H1 (cell line): Measurements from ENCODE around the gene ANKRD31. TPM values are rescaled to one million over a fixed set of nuclear protein-coding genes. Genes with fewer than 3 reads are reported as not detected.

Source experiments
- CTCF ChIA-PET: fragments of 300-600 bp; sonication (Branson Sonifier 250); formaldehyde crosslinking; loops from one replicate; lab custom pipeline; 2021; ENCODE audit not compliant: partially characterized antibody; lab: Charles Lee
- POLR2A ChIA-PET: fragments of 300-600 bp; sonication (Branson Sonifier 250); formaldehyde crosslinking; loops from one replicate; lab custom pipeline; 2021; ENCODE audit warnings: inconsistent platforms; ENCODE audit not compliant: partially characterized antibody; lab: Charles Lee
- DNase-seq, 2 experiments: peaks; one replicate each; pipeline versions ENCODE4 v3.0.0 to v3.0.0-alpha.2; 2010 to 2022; ENCODE audit warnings: low spot score in 2 of 2, low read depth in 1 of 2, mixed read lengths in 1 of 2
- FAIRE-seq: peaks from 2 replicates; lab custom pipeline; 2011; peaks lifted over from hg19 to GRCh38; lab: Jason Lieb, UNC
- H2AFZ ChIP-seq: 2 replicates; pipeline ENCODE4 v1.8.1; 2012; ENCODE audit warnings: low read length, inconsistent platforms
- H2AK5ac ChIP-seq: 2 replicates; pipeline ENCODE4 v1.6.1; 2013; ENCODE audit warnings: low read depth, low read length
- H2BK120ac ChIP-seq: replicated peaks from 2 replicates; pipeline ENCODE3; 2013; ENCODE audit warnings: low read depth, low read length, inconsistent platforms
- H2BK12ac ChIP-seq: 2 replicates; pipeline ENCODE4 v1.6.1; 2013; ENCODE audit warnings: low read depth, low read length
- H2BK15ac ChIP-seq: 2 replicates; pipeline ENCODE4 v1.6.1; 2013; ENCODE audit warnings: low read length
- H2BK20ac ChIP-seq: 2 replicates; pipeline ENCODE4 v1.6.1; 2013; ENCODE audit warnings: low read length
- H2BK5ac ChIP-seq: 2 replicates; pipeline ENCODE4 v1.6.1; 2013; ENCODE audit warnings: low read depth, low read length
- H3K14ac ChIP-seq: 2 replicates; pipeline ENCODE4 v1.6.1; 2013; ENCODE audit warnings: inconsistent platforms; ENCODE audit not compliant: insufficient read length
- H3K18ac ChIP-seq: 2 replicates; pipeline ENCODE4 v1.6.1; 2013; ENCODE audit warnings: low read length; ENCODE audit errors: extremely low read depth
- H3K23ac ChIP-seq: 2 replicates; pipeline ENCODE4 v1.6.1; 2013; ENCODE audit warnings: inconsistent platforms; ENCODE audit not compliant: insufficient read length
- H3K23me2 ChIP-seq: 2 replicates; pipeline ENCODE4 v1.6.1; 2013; ENCODE audit warnings: low read depth, low read length
- H3K27ac ChIP-seq: 2 replicates; pipeline ENCODE4 v1.6.1; 2011; ENCODE audit warnings: low read depth, low read length, inconsistent platforms
- H3K27me3 ChIP-seq, 4 experiments: replicated peaks in 1 of 4; 1 replicate in 1 of 4; 2 replicates in 3 of 4; pipeline versions ENCODE4 v1.6.1 to v1.8.1; 2011 to 2013; ENCODE audit warnings: low read length in 3 of 4, mild to moderate bottlenecking in 3 of 4, inconsistent platforms in 2 of 4, mixed read lengths in 2 of 4, moderate library complexity in 1 of 4; ENCODE audit not compliant: control insufficient read depth in 3 of 4, insufficient read depth in 3 of 4; ENCODE audit errors: extremely low read depth in 1 of 4
- H3K36me3 ChIP-seq, 4 experiments: 2 replicates each; pipeline versions ENCODE4 v1.6.1 to v1.8.1; 2011 to 2013; ENCODE audit warnings: mild to moderate bottlenecking in 4 of 4, low read length in 3 of 4, moderate library complexity in 2 of 4, control low read depth in 1 of 4, inconsistent platforms in 1 of 4; ENCODE audit not compliant: insufficient read depth in 4 of 4, control insufficient read depth in 2 of 4
- H3K4ac ChIP-seq: replicated peaks from 2 replicates; pipeline ENCODE3; 2013; ENCODE audit warnings: low read length, low read depth, mixed read lengths, inconsistent platforms; ENCODE audit not compliant: insufficient read length
- H3K4me1 ChIP-seq, 4 experiments: replicated peaks in 1 of 4; 1 replicate in 1 of 4; 2 replicates in 3 of 4; pipeline versions ENCODE4 v1.6.1 to v1.8.1; 2011 to 2013; ENCODE audit warnings: low read length in 3 of 4, inconsistent platforms in 2 of 4, mixed read lengths in 1 of 4; ENCODE audit not compliant: insufficient read depth in 4 of 4, control insufficient read depth in 3 of 4
- H3K4me2 ChIP-seq, 2 experiments: 2 replicates each; pipeline versions ENCODE4 v1.6.1 to v1.8.1; 2011 to 2013; ENCODE audit warnings: low read depth in 2 of 2, low read length in 2 of 2, control low read depth in 1 of 2, inconsistent platforms in 1 of 2, mild to moderate bottlenecking in 1 of 2; ENCODE audit not compliant: insufficient read depth in 1 of 2
- H3K4me3 ChIP-seq, 4 experiments: fragments of 200-600, 300-600 bp in 1 of 4; sonication (generic), shearing (Covaris generic), sonication (Bioruptor Twin) in 1 of 4; 2 replicates each; pipeline versions ENCODE4 v1.5.1 to v1.8.1; 2011 to 2016; ENCODE audit warnings: low read length in 4 of 4, low read depth in 3 of 4, control low read depth in 2 of 4, inconsistent platforms in 2 of 4, mild to moderate bottlenecking in 2 of 4, mixed read lengths in 1 of 4, moderate library complexity in 1 of 4; ENCODE audit not compliant: insufficient read depth in 2 of 4; ENCODE audit errors: extremely low read depth in 1 of 4
- H3K56ac ChIP-seq: replicated peaks from 2 replicates; pipeline ENCODE3; 2013; ENCODE audit warnings: low read depth, mild to moderate bottlenecking, mixed read lengths, low read length, inconsistent platforms; ENCODE audit not compliant: insufficient read length
- H3K79me1 ChIP-seq: 2 replicates; pipeline ENCODE4 v1.6.1; 2013; ENCODE audit warnings: low read depth, low read length, control low read depth
- H3K79me2 ChIP-seq, 2 experiments: 2 replicates each; pipeline versions ENCODE4 v1.6.1 to v1.8.1; 2012 to 2013; ENCODE audit warnings: low read length in 2 of 2, mild to moderate bottlenecking in 2 of 2, inconsistent platforms in 1 of 2; ENCODE audit not compliant: insufficient read depth in 2 of 2, control insufficient read depth in 1 of 2
- H3K9ac ChIP-seq, 4 experiments: replicated peaks in 1 of 4; 1 replicate in 1 of 4; 2 replicates in 3 of 4; pipeline versions ENCODE4 v1.6.1 to v1.8.1; 2011 to 2013; ENCODE audit warnings: low read depth in 3 of 4, low read length in 3 of 4, control low read depth in 2 of 4, mild to moderate bottlenecking in 2 of 4, moderate library complexity in 2 of 4, inconsistent platforms in 1 of 4; ENCODE audit errors: extremely low read depth in 1 of 4
- H3K9me3 ChIP-seq, 2 experiments: 2 replicates each; pipeline versions ENCODE4 v1.6.1 to v1.8.1; 2012 to 2013; ENCODE audit warnings: mild to moderate bottlenecking in 2 of 2, moderate library complexity in 2 of 2, control low read depth in 1 of 2, inconsistent platforms in 1 of 2, low read depth in 1 of 2, low read length in 1 of 2, mixed read lengths in 1 of 2; ENCODE audit not compliant: insufficient read depth in 2 of 2
- H4K20me1 ChIP-seq, 2 experiments: replicated peaks in 1 of 2; 2 replicates each; pipeline versions ENCODE3 to v1.8.1; 2011 to 2013; ENCODE audit warnings: inconsistent platforms in 2 of 2, low read length in 2 of 2, mild to moderate bottlenecking in 1 of 2; ENCODE audit not compliant: insufficient read depth in 2 of 2, control insufficient read depth in 1 of 2
- H4K5ac ChIP-seq: 2 replicates; pipeline ENCODE4 v1.6.1; 2013; ENCODE audit warnings: low read length, low read depth, mixed read lengths, inconsistent platforms; ENCODE audit not compliant: insufficient read length
- H4K8ac ChIP-seq: 2 replicates; pipeline ENCODE4 v1.8.0; 2013; ENCODE audit warnings: mild to moderate bottlenecking, moderate library complexity, low read length, inconsistent platforms; ENCODE audit not compliant: insufficient read depth; ENCODE audit errors: extremely low read depth
- H4K91ac ChIP-seq: replicated peaks from 2 replicates; pipeline ENCODE3; 2013; ENCODE audit warnings: low read length, mixed read lengths, inconsistent platforms; ENCODE audit not compliant: insufficient read length
- ASH2L ChIP-seq: fragments of 200-600, 300-600 bp; sonication (generic); IDR thresholded peaks from one replicate; pipeline ENCODE4 v1.7.1; 2017; ENCODE audit warnings: low read length
- CBX5 ChIP-seq: fragments of 300-800, 300-1000 bp; sonication (generic); IDR thresholded peaks from 2 replicates; pipeline ENCODE4 v1.7.1; 2016; ENCODE audit warnings: antibody characterized with exemption, low read length, low read depth
- CEBPB ChIP-seq: IDR thresholded peaks from 2 replicates; pipeline ENCODE4 v1.6.1; 2012; ENCODE audit warnings: low read depth, low read length
- CTCF ChIP-seq, 3 experiments: IDR thresholded peaks; 1 replicate in 2 of 3; 2 replicates in 1 of 3; pipeline versions ENCODE4 v1.5.1 to v1.6.1; 2011; ENCODE audit warnings: low read length in 3 of 3, mild to moderate bottlenecking in 3 of 3, inconsistent platforms in 2 of 3, low read depth in 1 of 3, moderate library complexity in 1 of 3; ENCODE audit not compliant: insufficient read depth in 1 of 3; ENCODE audit errors: control extremely low read depth in 1 of 3
- E2F6 ChIP-seq: IDR thresholded peaks from 2 replicates; pipeline ENCODE4 v1.6.1; 2012; ENCODE audit warnings: inconsistent platforms
- EZH2 ChIP-seq: fragments of 200-600 bp; sonication (generic); IDR thresholded peaks from 2 replicates; pipeline ENCODE4 v1.7.1; 2012; ENCODE audit warnings: low read depth, mild to moderate bottlenecking, moderate library complexity, low read length, inconsistent platforms; ENCODE audit not compliant: severe bottlenecking
- HDAC6 ChIP-seq: IDR thresholded peaks from one replicate; pipeline ENCODE4 v1.7.1; 2012; ENCODE audit warnings: low read depth, mild to moderate bottlenecking, inconsistent platforms, low read length, moderate library complexity
- JUND ChIP-seq: IDR thresholded peaks from 2 replicates; pipeline ENCODE4 v1.6.1; 2011; ENCODE audit warnings: mild to moderate bottlenecking, improper control_type of control experiment, low read length
- NRF1 ChIP-seq: IDR thresholded peaks from 2 replicates; pipeline ENCODE4 v1.6.1; 2011; ENCODE audit warnings: mild to moderate bottlenecking, low read depth, low read length, improper control_type of control experiment
- PHF8 ChIP-seq: fragments of 200-600 bp; sonication (generic); conservative IDR thresholded peaks from 2 replicates; pipeline ENCODE4 v1.7.1; 2012; ENCODE audit warnings: low read depth, mild to moderate bottlenecking, inconsistent platforms, low read length, moderate library complexity
- WGBS, 2 experiments: shearing (Covaris generic) in 1 of 2; methylation state at CpG; one replicate each; pipeline versions ENCODE4 v1.1.6 to v1.1.7; 2013 to 2015; ENCODE audit warnings: low lambda C conversion rate in 2 of 2, mixed read lengths in 2 of 2, inconsistent platforms in 1 of 2, low coverage in 1 of 2, missing lambda C conversion rate in 1 of 2; ENCODE audit not compliant: insufficient replicate concordance in 2 of 2, insufficient coverage in 1 of 2, insufficient read length in 1 of 2; ENCODE audit errors: extremely low coverage in 1 of 2, missing lambda C conversion rate in 1 of 2; 5-methylcytosine and 5-hydroxymethylcytosine counted together
- polyA plus RNA-seq, 7 experiments: library from polyadenylated mRNA; depleted of rRNA in 3 of 7; stranded (reverse) in 5 of 7; unstranded in 2 of 7; fragments of >200 nt in 5 of 7; fragments of 200-250 nt in 2 of 7; gene quantifications; 1 replicate in 5 of 7; 2 replicates in 1 of 7; 4 replicates in 1 of 7; pipeline versions ENCODE4 v1.2.1 to v1.2.3, GENCODE V29; 2011 to 2013; ENCODE audit warnings: missing spikeins in 2 of 7, mixed read lengths in 2 of 7
- total RNA-seq: library from RNA; stranded (reverse); fragmentation: NEBNext Ultra II Directional; extraction: Animal tissue kit (Norgen Biotek cat#: 25700); gene quantifications from 2 replicates; pipeline ENCODE4 v1.2.1, GENCODE V29; 2021

The ANKRD31 gene
- total and polyA plus RNA-seq, 2 of the 8 experiments (the other 6 are each of a cell fraction or from before 2014, with no cell fraction given) = 0.05 to 0.06 TPM

- H2AK5ac ChIP-seq = no peak overlapping the region
- no peak overlapping the region for H4K5ac ChIP-seq
- H3K36me3 ChIP-seq = no peaks in the 10 kb centered on the region
- ChIA-PET CTCF (interaction anchor here (0.6 to 1.4 kb wide), 4 partner anchors 11 to 307 kb away, joined by 3 to 6 read pairs (median 3); no protein-coding TSS in a partner anchor), POLR2A (interaction anchor here (1.3 kb wide), 1 partner anchor 20 kb away, joined by 3 read pairs; no protein-coding TSS in a partner anchor)
- H3K56ac ChIP-seq = no peak overlapping the region
- no peaks in the 10 kb centered on the region for H3K23me2 ChIP-seq
- no peaks in the 10 kb centered on the region; a peak in 1 of 7 replicates for H3K4me1 ChIP-seq
- no peak overlapping the region for H3K14ac ChIP-seq
- no peak overlapping the region for H2BK15ac ChIP-seq
- 67% methylated on average over 2 of the region's 2 CpGs; no CpG with 5 or more reads in 1 of the 2 experiments for WGBS, 2 experiments
- no peaks in the 10 kb centered on the region for H3K79me2 ChIP-seq
- no peak overlapping the region for H2BK5ac ChIP-seq
- H3K4ac ChIP-seq = no peak overlapping the region
- H3K27me3 ChIP-seq = no peaks in the 10 kb centered on the region
- FAIRE-seq (no peak), DNase-seq (no peak)
- H4K8ac ChIP-seq = no peak overlapping the region
- no peak overlapping the region for H3K9ac ChIP-seq
- no peak overlapping the region for H2BK12ac ChIP-seq
- no peak overlapping the region for H2BK20ac ChIP-seq
- H3K18ac ChIP-seq = no peak overlapping the region
- no peak overlapping the region for H2AFZ ChIP-seq
- no peaks in the 10 kb centered on the region for H3K9me3 ChIP-seq
- no peak overlapping the region for H3K4me2 ChIP-seq
- no peak overlapping the region for H2BK120ac ChIP-seq
- H3K27ac ChIP-seq = no peak overlapping the region
- no peak overlapping the region for H3K23ac ChIP-seq
- H3K4me3 ChIP-seq = no peak overlapping the region
- no peak overlapping the region for H4K91ac ChIP-seq
- H4K20me1 ChIP-seq = no peaks in the 10 kb centered on the region
- no peaks in the 10 kb centered on the region for H3K79me1 ChIP-seq
- TF ChIP-seq CBX5 = no peak
- no peak for TF ChIP-seq PHF8
- no peak for TF ChIP-seq EZH2
- no peak for TF ChIP-seq CEBPB
- no peak for TF ChIP-seq E2F6
- TF ChIP-seq CTCF (IDR thresholded peaks at IDR 0.05; ENCODE audit: control extremely low read depth in 1 of 3, insufficient read depth in 1 of 3, low read depth in 1 of 3, low read length in 3 of 3) = no peak
- no peak for TF ChIP-seq ASH2L
- TF ChIP-seq JUND = no peak
- TF ChIP-seq HDAC6 = no peak
- TF ChIP-seq NRF1 = no peak
Observed at GRCh38 chr5:75282581-75282980, 45.9 kb upstream of the ANKRD31 start.
